Hepatocyte (in vitro differentiated cells): ENCODE measurements around the gene HSFX3.
"Not testable (repeated sequence)": the region's sequence is repeated elsewhere in the genome, so short reads cannot be mapped to it uniquely, and the experiment has no call there.

Experiments
- CTCF ChIP-seq: fragments of 200-600 bp; sonication (generic); IDR thresholded peaks from 2 replicates; pipeline ENCODE4 v1.5.1; 2016; ENCODE audit warnings: antibody characterized with exemption, mild to moderate bottlenecking; ENCODE audit not compliant: poor library complexity
- EZH2phosphoT487 ChIP-seq: fragments of 200-600 bp; sonication (generic); IDR thresholded peaks from one replicate; pipeline ENCODE4 v1.6.1; 2018; ENCODE audit warnings: antibody characterized with exemption, mild to moderate bottlenecking, low read depth, moderate library complexity; ENCODE audit not compliant: unreplicated experiment, severe bottlenecking

- not testable (repeated sequence) for TF ChIP-seq CTCF, EZH2phosphoT487
Measured at GRCh38 chrX:149533999-149534398, 15.7 kb downstream of the HSFX3 start.
